Activated naive CD8-positive, alpha-beta T cell treated with anti-CD3 and anti-CD28 coated beads, Interleukin-2, amount 50 U/mL, for 16 hours (primary cell): Measurements from ENCODE around the gene MEOX1.

ENCODE experiments used
- DNase-seq: peaks from one replicate; pipeline ENCODE4 v3.0.0-alpha.2; 2020; ENCODE audit warnings: low read depth, low spot score

The MEOX1 gene

GRCh38 chr17:43680461-43680860 is 18.7 kb upstream of the MEOX1 start:
- no peak for DNase-seq

DNA sequence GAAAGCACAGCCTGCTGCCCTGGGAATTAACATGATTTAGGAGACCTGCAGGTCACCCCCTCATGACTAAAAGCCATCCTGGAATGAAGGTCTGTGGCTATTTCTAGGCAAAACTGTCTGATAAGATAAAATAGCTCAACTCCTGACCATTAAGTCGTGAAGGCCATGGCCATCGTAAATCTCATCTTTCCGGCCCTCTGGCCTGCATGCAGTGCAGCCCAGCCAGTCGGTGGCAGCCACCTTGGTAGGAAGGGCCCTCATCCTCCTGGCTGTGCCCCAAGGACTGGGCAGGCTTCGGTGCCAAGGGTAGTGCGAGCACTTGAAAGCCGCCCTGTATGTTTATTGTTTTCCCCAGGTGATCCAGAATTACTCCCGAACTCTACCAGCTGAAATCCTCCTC is 18.2 kb upstream of the MEOX1 start:
- DNase-seq = no peak

- DNase-seq = no peak
These were observed 17.7 kb upstream of the MEOX1 start for GRCh38 chr17:43679401-43679800.

- no peak for DNase-seq
These were observed 14.7 kb upstream of the MEOX1 start for GRCh38 chr17:43676471-43676870.

GRCh38 chr17:43674394-43674793 is 12.7 kb upstream of the MEOX1 start:
- no peak for DNase-seq

DNA sequence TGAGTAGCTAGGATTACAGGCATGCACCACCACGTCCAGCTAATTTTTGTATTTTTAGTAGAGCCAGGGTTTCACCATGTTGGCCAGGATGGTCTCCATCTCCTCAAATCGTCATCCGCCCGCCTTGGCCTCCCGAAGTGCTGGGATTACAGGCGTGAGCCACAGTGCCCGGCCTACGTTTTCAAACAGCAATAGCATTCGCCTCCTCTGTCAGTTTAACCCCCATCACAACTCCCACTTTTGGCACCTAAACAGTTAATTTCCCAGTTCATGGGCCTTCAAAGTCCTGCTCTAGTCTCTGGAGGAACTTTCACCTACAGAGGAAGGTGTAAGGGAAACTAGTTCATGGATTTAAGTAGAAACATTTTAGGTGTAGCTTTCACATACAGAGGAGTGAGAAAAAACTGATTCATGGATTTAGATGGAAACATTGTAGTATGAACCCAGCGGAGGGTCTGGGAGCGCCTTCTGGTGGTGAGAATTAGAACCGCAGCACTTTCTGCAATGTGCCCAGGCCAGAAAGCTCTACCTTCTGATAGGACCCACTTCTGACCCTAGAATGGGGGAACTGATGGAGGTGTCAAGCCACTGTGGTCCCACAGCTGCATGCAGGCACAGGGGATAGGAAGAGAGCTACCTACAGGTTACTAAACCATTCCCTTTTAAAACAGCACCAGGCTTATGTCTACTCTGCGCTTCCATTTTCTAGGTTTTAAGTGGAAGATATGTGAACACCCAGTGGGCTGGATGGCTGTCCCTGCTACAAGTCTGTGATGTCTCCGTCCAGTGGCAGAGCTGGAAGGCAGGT is 12.0 kb upstream of the MEOX1 start:
- peak; percentile 21 for DNase-seq

DNA sequence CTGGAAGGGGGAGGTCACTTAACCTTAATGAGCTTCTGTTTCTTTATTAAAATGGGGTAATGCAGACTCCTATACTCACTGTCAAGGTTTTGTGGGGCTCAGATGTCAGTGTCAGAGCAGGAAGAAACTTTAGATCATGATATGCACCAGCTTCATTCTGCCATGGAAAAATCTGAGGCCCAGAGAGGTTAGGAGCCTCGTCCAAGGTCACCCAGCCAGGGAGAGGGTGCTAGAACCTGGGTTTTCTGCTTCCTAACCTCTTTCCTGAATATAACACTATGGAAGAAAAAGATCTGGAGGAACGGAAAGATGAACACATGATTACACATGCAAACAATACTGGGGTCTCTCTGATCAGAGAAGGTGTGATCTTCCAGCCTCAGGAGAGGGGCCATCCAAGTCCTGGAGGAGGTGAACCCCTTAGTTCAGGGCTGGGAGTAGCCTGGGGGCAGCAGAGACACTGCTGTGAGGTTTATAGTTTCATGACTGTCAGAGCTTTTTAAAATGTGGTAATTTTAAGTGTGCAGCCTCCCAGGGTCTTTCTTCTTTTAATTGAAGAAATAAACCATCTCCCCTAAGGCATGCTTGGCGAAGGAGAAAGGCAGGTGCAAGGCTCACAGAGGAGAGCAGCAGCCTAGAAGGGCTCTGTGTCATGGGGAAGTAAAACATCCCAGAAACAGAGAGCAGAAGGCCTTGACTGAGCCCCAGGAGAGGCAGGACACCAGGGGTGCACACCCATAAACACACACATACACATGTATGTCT is 10.2 kb upstream of the MEOX1 start:
- no peak for DNase-seq

GRCh38 chr17:43671031-43671692 is 9.4 kb upstream of the MEOX1 start:
- DNase-seq = no peak

- DNase-seq = no peak
These were observed 8.9 kb upstream of the MEOX1 start for GRCh38 chr17:43670645-43671030.

DNA sequence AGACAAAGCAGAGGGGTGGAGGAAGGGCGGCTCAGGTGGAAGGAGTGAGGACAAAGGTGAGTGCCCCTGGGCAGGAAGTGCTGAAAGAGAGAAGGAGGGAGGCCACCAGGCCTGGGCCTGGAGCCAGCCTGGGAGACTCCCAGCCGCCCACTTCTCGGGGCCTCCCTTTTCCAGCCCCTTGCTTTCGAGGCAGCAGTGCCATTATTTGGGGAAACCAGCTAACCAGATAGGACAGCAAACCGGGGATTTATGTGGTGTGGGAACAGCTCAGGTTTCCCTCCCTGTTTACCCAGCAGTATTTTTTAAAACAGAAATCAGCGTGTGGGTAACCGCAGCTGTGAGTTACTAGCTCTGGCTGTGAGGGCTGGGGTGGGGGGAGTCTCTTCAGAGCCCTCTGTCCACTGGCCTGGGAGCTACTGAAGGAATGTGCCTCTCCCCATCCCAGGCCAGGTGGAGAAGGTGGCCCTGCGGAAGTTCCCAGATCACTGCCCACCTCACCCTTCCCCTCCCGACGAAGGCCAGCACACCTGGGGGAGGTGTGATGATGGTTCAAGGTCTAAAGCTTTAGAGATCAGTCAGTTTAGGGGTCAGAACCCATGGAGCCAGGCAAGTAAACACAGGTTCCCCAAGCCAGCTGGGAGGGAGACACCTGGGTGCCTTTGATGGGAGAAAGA is 8.4 kb upstream of the MEOX1 start:
- no peak for DNase-seq

DNA sequence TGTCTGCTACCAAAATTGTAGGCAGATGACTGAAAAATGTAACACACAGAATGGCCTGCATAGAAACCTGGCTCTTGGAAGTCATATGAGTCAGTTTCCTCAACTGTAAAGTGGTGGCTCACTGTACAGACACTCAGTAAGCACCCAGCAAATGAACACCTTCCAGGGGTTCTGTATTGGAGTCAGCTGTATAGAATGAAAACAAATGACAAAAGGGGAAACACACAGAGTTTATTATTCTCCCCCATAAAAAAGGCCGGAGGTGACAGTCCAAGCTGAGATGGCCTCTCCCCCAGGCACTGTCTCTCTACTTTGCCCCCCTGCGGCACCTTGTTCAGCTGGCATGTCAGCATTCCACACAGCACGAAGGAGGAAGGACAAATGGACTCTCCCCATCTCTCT is 6.2 kb upstream of the MEOX1 start:
- DNase-seq = no peak

DNA sequence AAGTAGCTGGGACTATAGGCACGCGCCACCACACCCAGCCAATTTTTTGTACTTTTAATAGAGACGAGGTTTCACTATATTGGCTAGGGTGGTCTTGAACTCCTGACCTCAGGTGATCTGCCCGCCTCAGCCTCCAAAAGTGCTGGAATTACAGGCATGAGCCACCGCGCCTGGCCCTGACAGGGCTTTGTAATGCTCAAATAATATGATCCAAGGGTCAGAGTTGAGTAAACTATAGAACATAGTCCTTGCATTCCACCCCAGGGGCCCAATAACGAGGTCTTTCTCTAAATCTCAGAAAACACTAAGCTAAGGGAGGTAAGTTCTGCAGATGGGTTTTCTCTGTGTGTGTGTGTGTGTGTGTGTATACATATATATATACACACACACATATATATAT is 5.8 kb upstream of the MEOX1 start:
- no peak for DNase-seq

- no peak for DNase-seq
These were observed 4.2 kb upstream of the MEOX1 start for GRCh38 chr17:43665937-43666236.

DNA sequence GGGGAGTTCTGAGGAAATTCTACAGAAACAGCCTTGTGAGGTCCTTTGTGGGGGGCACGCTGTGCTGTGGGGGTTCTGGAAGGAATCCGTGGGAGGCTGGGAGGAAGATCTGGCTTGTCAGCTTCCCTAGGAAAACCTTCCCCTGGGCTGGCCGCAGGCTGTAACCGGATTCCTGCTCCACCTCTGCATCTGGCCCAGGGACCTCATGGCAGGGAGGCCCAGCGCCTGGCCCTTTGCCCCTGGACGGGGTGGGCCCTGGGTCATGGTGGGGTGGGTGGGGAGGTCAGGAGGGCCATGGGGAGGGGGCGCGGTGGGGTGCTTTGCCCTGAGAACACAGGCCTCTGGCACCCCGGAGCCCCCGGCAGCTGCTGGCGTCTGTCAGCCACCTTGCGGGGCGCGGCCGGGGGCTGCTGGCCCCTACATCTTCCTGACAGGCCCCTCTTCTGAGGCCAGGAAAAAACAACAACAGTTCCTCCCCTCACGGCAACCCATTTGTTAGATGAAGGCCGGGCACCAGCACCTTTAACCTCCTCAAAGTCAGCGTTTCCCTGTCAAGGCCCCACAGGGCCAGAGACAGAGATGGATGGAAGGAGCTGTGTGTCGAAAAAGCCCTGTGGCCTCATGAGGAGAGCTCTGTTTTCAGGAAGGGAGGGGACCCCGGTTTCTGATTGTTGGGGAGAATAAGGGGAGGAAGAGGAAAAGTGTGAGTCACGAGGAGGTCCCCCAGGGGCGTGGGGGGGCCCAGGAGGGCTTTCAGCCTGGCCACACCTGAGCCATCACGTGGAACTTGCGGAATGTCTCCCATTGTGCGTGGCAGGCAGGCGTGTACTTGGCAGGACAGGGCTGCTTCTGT is 3.6 kb upstream of the MEOX1 start:
- no peak for DNase-seq

DNA sequence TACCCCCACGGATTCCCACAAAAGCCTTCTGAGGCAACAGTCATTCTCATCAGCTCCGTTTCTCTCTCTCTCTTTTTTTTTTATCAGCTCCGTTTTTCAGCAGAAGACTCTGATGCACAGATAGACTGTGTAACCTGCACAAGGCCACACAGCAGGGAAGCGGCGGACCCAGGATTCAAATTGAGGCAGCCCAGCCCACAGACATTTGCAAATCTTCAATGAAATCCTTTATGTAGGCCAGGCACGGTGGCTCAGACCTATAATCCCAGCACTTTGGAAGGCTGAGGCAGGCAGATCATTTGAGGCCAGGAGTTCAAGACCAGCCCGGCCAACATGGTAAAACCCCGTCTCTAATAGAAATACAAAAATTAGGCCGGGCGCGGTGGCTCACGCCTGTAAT is 2.4 kb upstream of the MEOX1 start:
- no peak for DNase-seq

DNA sequence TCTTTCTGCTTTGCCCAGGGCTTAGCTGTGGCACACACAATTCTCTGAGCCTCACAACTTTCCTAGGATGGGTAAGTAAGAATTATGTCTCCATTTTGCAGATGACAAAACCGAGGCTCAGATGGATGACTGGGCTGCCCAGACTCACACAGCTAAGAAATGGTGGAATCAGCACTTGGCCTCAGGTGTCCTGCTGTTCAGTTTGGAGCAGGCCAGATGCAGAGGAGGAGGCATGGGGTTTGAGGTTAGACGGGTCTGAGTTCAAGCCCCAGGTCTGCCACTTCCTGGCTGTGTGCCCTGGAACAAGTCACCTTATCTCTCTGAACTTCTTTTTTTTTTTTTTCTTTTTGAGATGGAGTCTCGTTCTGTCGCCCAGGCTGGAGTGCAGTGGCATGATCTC is 1.7 kb upstream of the MEOX1 start:
- DNase-seq = no peak

GRCh38 chr17:43662413-43663141 is 855 bp upstream of the MEOX1 start:
- no peak for DNase-seq

- DNase-seq = no peak
These were observed 767 bp downstream of the MEOX1 start for GRCh38 chr17:43660816-43661493.

DNA sequence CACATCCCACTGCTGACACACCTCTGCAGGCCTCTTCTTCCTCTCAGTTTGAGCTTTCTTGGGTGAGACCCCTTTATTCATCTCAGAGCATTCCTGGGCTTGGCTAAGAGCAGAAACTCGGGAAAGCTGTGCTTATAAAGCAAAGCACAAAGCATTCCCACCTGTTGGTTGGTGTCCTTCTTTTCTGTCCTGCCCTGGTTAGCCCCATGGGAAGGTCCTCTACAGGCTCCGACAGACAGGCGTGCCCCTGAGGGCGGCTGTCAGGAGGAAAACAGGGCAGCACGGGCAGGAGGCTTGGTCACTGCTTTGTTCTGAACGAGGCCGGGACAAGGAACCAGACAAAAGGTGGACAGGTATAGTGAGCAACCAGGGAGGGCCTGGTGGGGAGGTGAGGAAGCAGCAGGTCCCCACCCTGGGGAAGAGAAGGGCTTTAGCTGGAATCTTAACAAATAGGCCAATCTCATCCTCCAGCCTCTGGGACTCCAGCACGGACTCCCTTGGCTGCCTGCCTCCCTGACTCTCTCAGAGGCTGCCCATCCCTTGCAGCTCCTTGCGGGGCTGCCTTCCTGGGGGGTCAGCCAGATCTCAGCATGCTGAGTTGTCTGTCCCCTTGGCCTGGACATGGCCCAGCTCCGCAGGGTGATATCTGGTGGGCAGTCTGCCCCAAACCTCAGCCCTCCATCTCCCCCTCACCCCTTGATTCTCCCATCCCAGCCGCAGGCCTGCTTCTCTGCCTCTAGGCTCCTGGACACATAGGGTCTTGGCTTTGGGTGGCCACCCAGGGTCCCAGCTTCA is 1.7 kb downstream of the MEOX1 start:
- DNase-seq = no peak
